Measurements from ENCODE around the gene UNC93B1.
A peak's percentile ranks its signal among the peaks of the same experiment; 100 is the strongest.

UNC93B1 gene

DNA sequence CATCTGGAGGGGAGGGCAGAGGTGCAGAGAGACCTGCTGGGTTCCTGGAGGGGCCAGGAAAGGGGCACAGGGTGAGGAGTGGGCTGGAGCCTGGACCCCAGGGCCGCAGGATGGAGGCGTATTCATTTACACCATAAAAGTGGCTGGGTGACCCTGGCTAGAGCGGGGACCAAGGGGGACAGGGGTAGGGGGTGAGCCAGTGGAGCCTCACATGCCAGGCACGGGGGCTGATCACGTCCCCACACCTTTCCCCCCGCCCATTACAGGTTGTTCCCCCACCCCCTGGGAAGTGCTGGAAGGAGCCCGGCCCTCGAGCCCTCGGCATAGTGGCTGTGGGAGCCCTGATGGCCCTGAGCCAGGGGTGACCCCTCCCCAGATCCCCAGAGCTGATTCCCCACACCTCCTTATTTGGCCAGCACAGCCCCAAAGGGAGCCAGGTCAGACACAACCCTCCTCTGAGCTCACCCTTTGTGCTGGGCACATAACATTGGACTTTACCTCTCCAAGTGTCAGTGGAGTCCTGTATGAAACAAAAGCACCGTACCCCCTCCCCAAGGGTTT lies 35.7 kb upstream of the UNC93B1 start:
- H3K79me1 ChIP-seq (ENCODE audit: low read length), result peaks cover 17% of the 10 kb centered on the region
- H3K14ac ChIP-seq (ENCODE audit: low read length), result no peak overlapping the region
- no peak overlapping the region for H3K9ac ChIP-seq (ENCODE audit: low read length)
- no peak for DNase-seq
- H3K36me3 ChIP-seq (ENCODE audit: control insufficient read depth in 1 of 2, insufficient read depth in 2 of 2, low read length in 2 of 2), result peaks cover 29 to 33% of the 10 kb centered on the region in 2 experiments
- H3K23ac ChIP-seq (ENCODE audit: low read length), result no peak overlapping the region
- H3K4me2 ChIP-seq (ENCODE audit: low read length), result peak overlapping the region; percentile 68
- no peak overlapping the region for H4K12ac ChIP-seq (ENCODE audit: low read depth, low read length)
- peak overlapping the region; percentile 65 for H3K27ac ChIP-seq (ENCODE audit: low read depth, low read length)
- peak overlapping the region; percentile 32 for H4K8ac ChIP-seq (ENCODE audit: low read depth, low read length)
- peak overlapping the region; percentile 87 for H4K91ac ChIP-seq (ENCODE audit: low read depth, low read length)
- peaks cover 18 to 21% of the 10 kb centered on the region in 2 experiments for H3K4me1 ChIP-seq (ENCODE audit: control insufficient read depth in 1 of 2, insufficient read depth in 2 of 2, low read length in 2 of 2)
- H3K9me3 ChIP-seq (ENCODE audit: insufficient read depth, low read depth, low read length), result no peaks in the 10 kb centered on the region
- peak overlapping the region; percentile 8 for H2BK120ac ChIP-seq (ENCODE audit: insufficient read depth, low read length, poor library complexity)
- H3K4ac ChIP-seq (ENCODE audit: low read depth, low read length), result no peak overlapping the region
- H2AK5ac ChIP-seq (ENCODE audit: low read length), result peak overlapping the region; percentile 21
- H2AFZ ChIP-seq (ENCODE audit: insufficient read depth, low read length, poor library complexity), result no peak overlapping the region
- H3K4me3 ChIP-seq (ENCODE audit: low read depth, low read length), result no peak overlapping the region
- WGBS (ENCODE audit: extremely low coverage, insufficient coverage, insufficient read length), result no CpG with 5 or more reads among the region's 10 CpGs
- H3K27me3 ChIP-seq (ENCODE audit: insufficient read depth, low read length), result no peaks in the 10 kb centered on the region
- H3K18ac ChIP-seq (ENCODE audit: low read length), result peak overlapping the region; percentile 9
- peaks cover 4% of the 10 kb centered on the region for H3K79me2 ChIP-seq (ENCODE audit: control insufficient read depth, insufficient read depth, low read length, poor library complexity)
- H2BK5ac ChIP-seq (ENCODE audit: low read depth, low read length, poor library complexity), result no peak overlapping the region
- H2BK12ac ChIP-seq (ENCODE audit: low read length), result no peak overlapping the region

GRCh38 chr11:68038718-68039525 lies 35.0 kb upstream of the UNC93B1 start, which contains the start of gene TCIRG1:
TSS of gene TCIRG1 (plus strand) at chr11:68039025. CDS start at chr11:68041272, 2,247 bp downstream.
- H3K14ac ChIP-seq (ENCODE audit: low read length), result peak within 1 kb of the TSS; percentile 78
- H3K79me2 ChIP-seq (ENCODE audit: control insufficient read depth, insufficient read depth, low read length, poor library complexity), result peaks cover 4% of the 10 kb centered on the region
- H3K18ac ChIP-seq (ENCODE audit: low read length), result peak within 1 kb of the TSS; percentile 79
- DNase-seq, result peak; percentile 90 to 92
- H4K91ac ChIP-seq (ENCODE audit: low read depth, low read length), result peak within 1 kb of the TSS; percentile 87
- H3K27me3 ChIP-seq (ENCODE audit: insufficient read depth, low read length), result no peaks in the 10 kb centered on the region
- peak within 1 kb of the TSS; percentile 35 for H3K4ac ChIP-seq (ENCODE audit: low read depth, low read length)
- H2AFZ ChIP-seq (ENCODE audit: insufficient read depth, low read length, poor library complexity), result peak within 1 kb of the TSS; percentile 59
- peaks cover 17% of the 10 kb centered on the region for H3K79me1 ChIP-seq (ENCODE audit: low read length)
- no peak within 1 kb of the TSS for H3K23ac ChIP-seq (ENCODE audit: low read length)
- H2BK120ac ChIP-seq (ENCODE audit: insufficient read depth, low read length, poor library complexity), result peak within 1 kb of the TSS; percentile 47
- H2BK5ac ChIP-seq (ENCODE audit: low read depth, low read length, poor library complexity), result peak within 1 kb of the TSS; percentile 63
- peak within 1 kb of the TSS; percentile 75 for H2AK5ac ChIP-seq (ENCODE audit: low read length)
- H3K36me3 ChIP-seq (ENCODE audit: control insufficient read depth in 1 of 2, insufficient read depth in 2 of 2, low read length in 2 of 2), result peaks cover 27 to 30% of the 10 kb centered on the region in 2 experiments
- no peaks in the 10 kb centered on the region for H3K9me3 ChIP-seq (ENCODE audit: insufficient read depth, low read depth, low read length)
- WGBS (ENCODE audit: extremely low coverage, insufficient coverage, insufficient read length), result no CpG with 5 or more reads among the region's 51 CpGs
- H2BK12ac ChIP-seq (ENCODE audit: low read length), result peak within 1 kb of the TSS; percentile 21
- peak within 1 kb of the TSS; percentile 83 for H4K12ac ChIP-seq (ENCODE audit: low read depth, low read length)
- peak within 1 kb of the TSS; percentile 65 for H3K27ac ChIP-seq (ENCODE audit: low read depth, low read length)
- peak within 1 kb of the TSS; percentile 81 for H3K9ac ChIP-seq (ENCODE audit: low read length)
- peak within 1 kb of the TSS; percentile 95 for H4K8ac ChIP-seq (ENCODE audit: low read depth, low read length)
- H3K4me2 ChIP-seq (ENCODE audit: low read length), result peak within 1 kb of the TSS; percentile 68
- H3K4me1 ChIP-seq (ENCODE audit: control insufficient read depth in 1 of 2, insufficient read depth in 2 of 2, low read length in 2 of 2), result peaks cover 18 to 21% of the 10 kb centered on the region in 2 experiments
- peak within 1 kb of the TSS; percentile 69 for H3K4me3 ChIP-seq (ENCODE audit: low read depth, low read length)

- Histone ChIP-seq H2BK120ac (ENCODE audit: insufficient read depth, low read length, poor library complexity) (peak overlapping the region; percentile 47), H4K12ac (ENCODE audit: low read depth, low read length) (peak overlapping the region; percentile 83), H3K79me1 (ENCODE audit: low read length) (peaks cover 17% of the 10 kb centered on the region), H3K4me2 (ENCODE audit: low read length) (peak overlapping the region; percentile 68), H3K79me2 (ENCODE audit: control insufficient read depth, insufficient read depth, low read length, poor library complexity) (peaks cover 4% of the 10 kb centered on the region), H2AFZ (ENCODE audit: insufficient read depth, low read length, poor library complexity) (peak overlapping the region; percentile 59), H2BK12ac (ENCODE audit: low read length) (peak overlapping the region; percentile 21), H3K4me1 (ENCODE audit: control insufficient read depth in 1 of 2, insufficient read depth in 2 of 2, low read length in 2 of 2) (peaks cover 18 to 21% of the 10 kb centered on the region in 2 experiments), H3K36me3 (ENCODE audit: control insufficient read depth in 1 of 2, insufficient read depth in 2 of 2, low read length in 2 of 2) (peaks cover 30 to 32% of the 10 kb centered on the region in 2 experiments), H3K18ac (ENCODE audit: low read length) (peak overlapping the region; percentile 60), H3K9ac (ENCODE audit: low read length) (peak overlapping the region; percentile 81), H3K4ac (ENCODE audit: low read depth, low read length) (peak overlapping the region; percentile 24), H3K4me3 (ENCODE audit: low read depth, low read length) (no peak overlapping the region), H3K27ac (ENCODE audit: low read depth, low read length) (peak overlapping the region; percentile 58), H4K8ac (ENCODE audit: low read depth, low read length) (peak overlapping the region; percentile 95), H3K23ac (ENCODE audit: low read length) (no peak overlapping the region), H2AK5ac (ENCODE audit: low read length) (peak overlapping the region; percentile 75), H3K9me3 (ENCODE audit: insufficient read depth, low read depth, low read length) (no peaks in the 10 kb centered on the region), H2BK5ac (ENCODE audit: low read depth, low read length, poor library complexity) (peak overlapping the region; percentile 63), H3K27me3 (ENCODE audit: insufficient read depth, low read length) (no peaks in the 10 kb centered on the region), H4K91ac (ENCODE audit: low read depth, low read length) (peak overlapping the region; percentile 78), H3K14ac (ENCODE audit: low read length) (peak overlapping the region; percentile 78)
- peak; percentile 76 for DNase-seq
- no CpG with 5 or more reads among the region's 13 CpGs for WGBS (ENCODE audit: extremely low coverage, insufficient coverage, insufficient read length)
Observed at GRCh38 chr11:68038226-68038717, 34.4 kb upstream of the UNC93B1 start.

GRCh38 chr11:68037411-68038225 lies 33.7 kb upstream of the UNC93B1 start:
- WGBS (ENCODE audit: extremely low coverage, insufficient coverage, insufficient read length), result no CpG with 5 or more reads among the region's 20 CpGs
- Histone ChIP-seq H3K79me1 (ENCODE audit: low read length) (peaks cover 17% of the 10 kb centered on the region), H3K14ac (ENCODE audit: low read length) (no peak overlapping the region), H4K12ac (ENCODE audit: low read depth, low read length) (no peak overlapping the region), H3K9me3 (ENCODE audit: insufficient read depth, low read depth, low read length) (no peaks in the 10 kb centered on the region), H3K27ac (ENCODE audit: low read depth, low read length) (no peak overlapping the region), H2BK12ac (ENCODE audit: low read length) (no peak overlapping the region), H2AFZ (ENCODE audit: insufficient read depth, low read length, poor library complexity) (no peak overlapping the region), H4K8ac (ENCODE audit: low read depth, low read length) (peak overlapping the region; percentile 95), H3K27me3 (ENCODE audit: insufficient read depth, low read length) (no peaks in the 10 kb centered on the region), H2AK5ac (ENCODE audit: low read length) (peak overlapping the region; percentile 75), H3K23ac (ENCODE audit: low read length) (no peak overlapping the region), H3K4me2 (ENCODE audit: low read length) (no peak overlapping the region), H2BK5ac (ENCODE audit: low read depth, low read length, poor library complexity) (no peak overlapping the region), H3K4me1 (ENCODE audit: control insufficient read depth in 1 of 2, insufficient read depth in 2 of 2, low read length in 2 of 2) (peaks cover 18 to 21% of the 10 kb centered on the region in 2 experiments), H3K4me3 (ENCODE audit: low read depth, low read length) (no peak overlapping the region), H3K79me2 (ENCODE audit: control insufficient read depth, insufficient read depth, low read length, poor library complexity) (peaks cover 4% of the 10 kb centered on the region), H3K4ac (ENCODE audit: low read depth, low read length) (no peak overlapping the region), H3K9ac (ENCODE audit: low read length) (no peak overlapping the region), H4K91ac (ENCODE audit: low read depth, low read length) (peak overlapping the region; percentile 78), H3K18ac (ENCODE audit: low read length) (no peak overlapping the region), H2BK120ac (ENCODE audit: insufficient read depth, low read length, poor library complexity) (no peak overlapping the region), H3K36me3 (ENCODE audit: control insufficient read depth in 1 of 2, insufficient read depth in 2 of 2, low read length in 2 of 2) (peaks cover 30 to 35% of the 10 kb centered on the region in 2 experiments)
- DNase-seq, result no peak

Measured in trophoblast cell (in vitro differentiated cells and primary cell).